SH-SY5Y (cell line): ENCODE measurements around the gene OR8G5.

Experiments used
- GATA2 ChIP-seq: IDR thresholded peaks from 2 replicates; pipeline ENCODE4 v1.6.1; 2011; ENCODE audit warnings: mild to moderate bottlenecking, low read depth, low read length
- GATA3 ChIP-seq: IDR thresholded peaks from 2 replicates; pipeline ENCODE4 v1.6.1; 2011; ENCODE audit warnings: low read depth, mild to moderate bottlenecking, low read length, moderate library complexity

OR8G5 gene, protein sequence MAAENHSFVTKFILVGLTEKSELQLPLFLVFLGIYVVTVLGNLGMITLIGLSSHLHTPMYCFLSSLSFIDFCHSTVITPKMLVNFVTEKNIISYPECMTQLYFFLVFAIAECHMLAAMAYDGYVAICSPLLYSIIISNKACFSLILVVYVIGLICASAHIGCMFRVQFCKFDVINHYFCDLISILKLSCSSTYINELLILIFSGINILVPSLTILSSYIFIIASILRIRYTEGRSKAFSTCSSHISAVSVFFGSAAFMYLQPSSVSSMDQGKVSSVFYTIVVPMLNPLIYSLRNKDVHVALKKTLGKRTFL

DNA sequence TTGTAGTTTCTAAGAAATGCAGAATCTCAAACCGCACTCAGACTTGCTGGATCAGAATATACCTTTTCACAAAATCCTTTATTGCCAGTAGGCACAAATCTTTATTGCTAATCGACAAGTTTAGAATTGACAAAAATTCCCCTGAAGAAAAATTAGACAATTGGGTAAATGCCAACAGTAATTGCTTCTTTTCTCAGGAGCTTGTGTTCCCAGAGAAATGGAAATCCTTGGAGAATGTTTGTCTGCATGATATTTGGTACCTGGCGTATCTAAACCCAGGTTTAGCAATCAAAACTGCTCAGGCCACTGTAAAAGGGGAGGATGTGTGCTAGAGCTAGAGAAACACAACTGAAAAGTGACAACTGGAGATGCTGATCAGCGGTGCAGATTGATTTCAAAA, at the start of gene OR8G5:
Gene OR8G5 (plus strand): TSS at position 301 of the 400 bp plus-strand sequence. CDS start 8,556 bp downstream, outside the sequence.
- TF ChIP-seq GATA3 (no peak), GATA2 (no peak)

DNA sequence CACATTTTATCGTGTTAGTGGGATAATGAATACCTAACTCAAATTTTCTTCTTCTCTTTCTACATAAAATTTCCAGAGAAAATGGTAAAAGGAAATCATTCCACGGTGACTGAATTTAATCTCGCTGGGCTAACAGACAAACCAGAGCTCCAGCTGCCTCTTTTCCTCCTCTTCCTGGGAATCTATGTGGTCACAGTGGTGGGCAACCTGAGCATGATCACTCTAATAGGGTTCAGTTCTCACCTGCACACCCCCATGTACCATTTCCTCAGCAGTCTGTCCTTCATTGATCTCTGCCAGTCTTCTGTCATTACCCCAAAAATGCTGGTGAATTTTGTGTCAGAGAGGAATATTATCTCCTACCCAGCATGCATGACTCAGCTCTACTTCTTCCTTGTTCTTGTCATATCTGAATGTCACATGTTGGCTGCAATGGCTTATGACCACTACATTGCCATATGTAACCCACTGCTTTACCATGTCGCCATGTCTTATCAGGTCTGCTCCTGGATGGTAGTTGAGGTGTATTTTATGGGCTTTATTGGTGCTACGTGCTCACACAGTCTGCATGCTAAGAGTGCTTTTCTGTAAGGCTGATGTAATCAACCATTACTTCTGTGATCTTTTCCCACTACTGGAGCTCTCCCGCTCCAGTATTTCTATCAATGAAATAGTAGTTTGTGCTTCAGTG, 48.9 kb upstream of the OR8G5 start:
- TF ChIP-seq GATA2 (no peak), GATA3 (no peak)

DNA sequence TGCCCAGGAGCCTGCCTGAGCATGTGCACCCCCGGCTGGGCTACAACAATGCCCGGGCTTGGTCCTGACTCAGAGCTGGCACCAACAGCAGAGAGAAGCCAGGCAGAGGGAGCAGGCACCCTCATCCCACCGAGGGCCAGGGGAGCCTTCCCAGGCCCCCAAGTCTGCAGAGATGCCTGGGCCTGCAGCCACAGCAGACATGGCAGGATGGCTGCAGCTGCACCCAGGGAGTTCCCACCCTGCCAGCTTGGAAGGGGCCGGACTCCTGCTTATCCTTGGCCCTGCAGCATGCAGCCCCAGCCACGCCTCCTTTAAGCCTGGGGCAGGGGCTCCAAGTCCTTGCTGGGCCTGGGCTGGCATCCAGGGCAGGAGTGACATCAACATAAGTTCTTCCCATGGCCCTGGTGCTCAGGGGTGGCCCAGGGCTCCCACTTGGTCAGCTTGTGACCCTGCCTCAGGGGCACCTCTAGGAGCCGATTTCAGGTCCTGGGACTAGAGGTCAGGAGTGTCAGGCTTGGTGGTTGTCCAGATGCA, 46.3 kb upstream of the OR8G5 start:
- TF ChIP-seq GATA3 (no peak), GATA2 (no peak)

DNA sequence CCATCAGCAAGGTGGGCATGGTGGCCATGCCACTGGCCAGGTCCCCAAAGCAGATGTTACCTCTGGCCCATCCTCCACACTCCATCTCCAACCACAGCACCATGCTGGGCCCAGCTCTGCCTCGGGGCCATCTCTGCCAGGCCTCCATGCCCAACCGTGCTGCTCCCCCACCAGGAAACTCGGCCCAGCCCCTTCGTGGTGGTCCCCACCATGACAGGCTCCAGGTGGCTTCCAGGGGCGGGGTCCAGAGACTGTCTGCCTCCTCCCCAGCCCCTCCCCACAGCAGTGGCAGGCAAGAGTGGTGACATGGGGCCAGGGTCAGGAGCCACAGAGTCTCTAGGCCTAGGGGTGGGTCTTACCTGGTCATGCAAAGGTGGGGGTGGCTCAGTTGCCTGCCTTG, 45.8 kb upstream of the OR8G5 start:
- TF ChIP-seq GATA3 (no peak), GATA2 (no peak)

DNA sequence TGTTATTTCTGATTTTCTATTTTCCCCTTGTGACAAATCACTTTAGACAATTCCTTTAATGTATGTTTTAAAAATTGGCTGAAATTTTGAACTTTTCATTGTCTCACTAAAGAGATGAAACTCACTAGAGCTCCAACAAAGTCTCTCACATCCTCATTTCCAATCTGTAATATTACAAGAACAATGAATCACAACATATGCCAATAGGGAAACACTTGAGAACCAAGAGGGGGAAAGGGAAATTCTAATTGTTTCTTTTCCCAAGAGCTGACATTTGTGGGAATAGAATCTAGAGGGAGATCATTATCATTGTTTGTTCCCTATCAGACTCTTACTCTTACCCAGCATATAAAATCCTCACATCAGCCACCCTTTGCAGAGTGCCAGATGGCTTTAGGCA, 44.9 kb upstream of the OR8G5 start:
- no peak for TF ChIP-seq GATA2

DNA sequence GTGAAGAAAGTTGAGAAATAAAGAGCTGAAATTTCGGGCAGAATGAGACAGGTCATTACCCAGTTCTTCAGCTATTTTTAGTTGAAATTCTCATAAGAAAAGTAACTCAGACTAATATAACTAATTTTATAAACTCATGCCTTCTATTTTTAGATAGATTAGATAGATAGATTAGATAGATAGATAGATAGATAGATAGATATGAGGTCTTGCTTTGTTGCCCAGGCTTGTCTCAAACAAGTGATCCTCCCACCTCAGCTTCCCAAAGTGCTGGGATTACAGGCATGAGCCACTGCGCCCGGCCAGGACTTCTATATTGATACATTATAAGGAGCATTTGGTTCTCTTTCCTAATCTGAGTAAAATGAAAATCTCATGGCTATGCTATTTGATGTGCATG, 42.1 kb upstream of the OR8G5 start:
- TF ChIP-seq GATA3 = no peak
- no peak for TF ChIP-seq GATA2

DNA sequence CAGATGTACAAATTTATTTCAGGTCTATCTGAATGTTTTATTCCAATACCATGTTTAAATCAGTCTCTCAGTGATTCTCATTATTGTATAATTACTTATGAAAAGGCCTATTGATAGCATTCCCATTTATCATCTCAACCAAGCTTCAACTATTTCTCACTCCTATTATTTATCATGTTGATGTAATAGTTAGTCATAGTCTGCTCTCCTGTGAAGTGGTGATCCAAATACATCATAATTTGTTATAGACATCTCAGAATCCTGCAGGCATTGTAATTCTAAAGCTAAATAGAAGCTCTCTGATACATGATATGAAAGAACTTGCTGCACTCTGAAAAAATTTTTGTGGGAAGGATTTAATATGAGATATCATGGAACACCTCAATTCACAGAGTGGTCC, 37.0 kb upstream of the OR8G5 start:
- TF ChIP-seq GATA3 = no peak
- TF ChIP-seq GATA2 = no peak

DNA sequence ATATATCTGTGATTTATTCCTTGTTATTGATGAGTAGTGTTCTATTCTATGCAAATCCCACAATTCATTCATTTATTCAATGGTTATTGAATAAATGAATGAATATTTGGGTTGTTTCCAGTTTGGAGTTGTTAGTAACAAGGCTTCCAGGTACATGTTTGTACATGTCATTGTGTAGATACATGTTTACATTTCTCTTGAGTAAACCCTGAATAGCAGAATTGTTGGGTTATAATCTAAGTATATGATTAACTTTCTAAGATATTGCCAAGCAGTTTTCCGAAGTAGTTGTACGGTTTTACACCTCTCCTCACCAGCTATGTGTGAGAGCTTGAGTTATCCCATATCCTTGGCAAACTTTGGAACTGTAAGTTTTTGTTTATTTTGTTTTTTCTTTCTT, 33.8 kb upstream of the OR8G5 start:
- TF ChIP-seq GATA2 = no peak
- no peak for TF ChIP-seq GATA3

DNA sequence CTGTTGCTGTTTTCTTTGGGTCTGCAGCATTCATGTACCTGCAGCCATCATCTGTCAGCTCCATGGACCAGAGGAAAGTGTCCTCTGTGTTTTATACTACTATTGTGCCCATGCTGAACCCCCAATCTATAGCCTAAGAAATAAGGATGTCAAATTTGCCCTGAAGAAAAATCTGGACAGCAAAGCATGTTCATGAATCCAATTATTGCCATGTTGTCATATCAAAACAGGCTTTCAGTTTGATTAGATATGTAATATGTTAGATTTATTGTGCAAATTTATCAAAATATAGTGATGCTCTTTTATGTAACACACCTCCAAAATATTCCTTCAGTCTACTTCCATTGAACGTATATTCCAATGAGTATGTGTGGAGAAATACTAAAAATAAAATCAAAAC, 30.7 kb upstream of the OR8G5 start:
- TF ChIP-seq GATA2 (no peak), GATA3 (no peak)

DNA sequence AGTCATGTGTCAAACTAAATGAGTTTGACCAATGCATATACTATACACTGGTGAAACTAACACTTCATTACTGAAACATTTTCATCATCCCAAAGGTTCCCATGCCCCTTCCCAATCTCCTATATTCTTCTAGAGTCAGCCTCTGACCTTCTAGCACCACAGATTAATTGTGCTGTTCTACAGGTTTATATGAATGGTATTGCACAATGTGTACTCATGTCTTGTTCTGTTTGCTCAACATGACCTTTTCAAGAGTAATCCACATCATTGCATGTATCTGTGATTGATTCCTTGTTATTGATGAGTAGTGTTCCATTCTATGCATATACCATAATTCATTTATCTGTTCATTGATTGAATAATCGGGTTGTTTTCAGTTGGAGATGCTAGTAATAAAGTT, 22.8 kb upstream of the OR8G5 start:
- TF ChIP-seq GATA3 (no peak), GATA2 (no peak)

DNA sequence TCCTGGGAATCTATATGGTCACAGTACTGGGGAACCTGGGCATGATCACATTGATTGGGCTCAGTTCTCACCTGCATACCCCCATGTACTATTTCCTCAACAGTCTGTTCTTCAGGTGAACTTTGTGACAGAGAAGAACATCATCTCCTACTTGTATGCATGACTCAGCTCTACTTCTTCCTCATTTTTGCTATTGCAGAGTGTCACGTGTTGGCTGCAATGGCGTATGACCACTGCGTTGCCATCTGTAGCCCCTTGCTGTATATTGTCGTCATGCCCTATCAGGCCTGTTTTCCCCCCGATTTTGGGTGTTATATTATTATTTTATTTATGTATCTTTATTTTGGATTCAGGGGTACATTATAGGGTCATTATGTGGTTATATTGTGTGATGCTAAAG, 17.7 kb upstream of the OR8G5 start:
- no peak for TF ChIP-seq GATA2

DNA sequence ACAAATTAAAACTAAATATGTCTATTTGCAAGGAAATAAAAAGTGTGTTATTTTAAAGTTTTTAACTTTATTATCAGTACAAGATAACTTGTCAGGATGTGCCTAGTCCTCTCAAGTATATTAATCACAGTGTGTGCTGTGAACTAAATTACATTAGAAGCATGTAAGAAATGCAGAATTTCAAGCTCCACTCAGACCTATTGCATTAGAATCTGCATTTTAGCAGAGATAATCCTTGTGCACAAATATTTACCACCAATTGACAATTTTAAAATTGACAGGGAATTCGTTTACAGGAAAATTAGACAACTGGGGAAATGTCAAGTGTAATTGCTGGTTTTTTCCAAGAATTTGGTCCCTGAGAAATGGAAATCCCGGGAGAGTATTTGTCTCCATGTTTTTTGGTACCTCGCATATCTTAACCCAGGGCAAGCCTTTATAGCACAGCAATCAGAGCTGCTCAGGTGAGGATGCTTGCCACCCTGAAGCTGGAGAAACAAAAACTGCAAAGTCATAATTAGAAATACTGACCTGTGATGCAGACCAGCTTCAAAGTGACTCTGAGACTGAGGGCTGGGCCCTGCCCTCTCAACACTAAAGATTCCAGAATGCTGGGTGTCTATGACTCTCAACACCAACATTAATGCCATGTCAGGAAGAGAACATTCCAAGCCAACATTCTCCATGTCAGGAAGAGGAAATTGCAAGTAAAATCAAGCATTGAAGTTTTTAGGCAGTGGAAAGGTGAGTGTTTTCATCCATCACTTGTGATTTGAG, 15.4 kb upstream of the OR8G5 start, which contains the start of gene OR8G1:
Gene OR8G1 (plus strand): TSS at position 475 of the 777 bp plus-strand sequence. CDS start 8,581 bp downstream, outside the sequence.
- no peak for TF ChIP-seq GATA3
- no peak for TF ChIP-seq GATA2

DNA sequence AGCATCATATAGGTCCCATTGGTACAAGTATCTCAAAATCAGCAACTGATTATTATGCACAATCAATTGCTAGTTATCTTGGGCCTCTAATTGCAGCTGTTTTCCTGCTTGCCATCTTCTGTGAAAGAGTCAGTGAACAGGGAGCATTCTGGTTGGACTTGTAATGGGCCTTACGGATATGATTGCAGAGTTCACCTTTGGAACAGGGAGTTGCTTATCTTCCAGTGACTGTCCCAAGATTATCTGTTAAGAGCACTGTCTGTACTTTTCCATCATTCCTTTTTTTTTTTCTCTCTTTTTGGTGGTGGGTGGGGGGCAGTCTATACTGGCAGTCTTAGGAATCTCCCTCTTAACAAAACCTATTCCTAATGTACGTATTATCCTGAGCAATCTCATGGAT, 17.8 kb downstream of the OR8G5 start:
- no peak for TF ChIP-seq GATA3
- TF ChIP-seq GATA2 = no peak

DNA sequence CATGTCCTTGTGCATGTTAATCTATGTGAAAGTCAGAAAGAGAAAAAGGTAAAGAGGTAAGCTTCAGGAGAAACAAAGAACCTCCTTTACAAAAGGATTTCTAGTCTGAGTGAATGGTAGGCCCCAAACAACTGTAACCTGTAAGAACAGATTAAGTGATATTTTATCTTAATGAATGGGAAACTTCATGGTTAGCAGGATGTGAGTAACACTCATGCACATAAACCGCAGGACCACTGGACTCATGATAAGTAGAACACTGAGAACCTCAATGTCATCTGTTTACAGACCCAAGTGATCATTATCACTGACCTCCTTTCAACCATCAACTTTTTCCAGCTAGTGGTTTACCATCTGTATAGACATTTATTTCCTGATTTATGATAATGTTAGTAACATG, 19.9 kb downstream of the OR8G5 start:
- TF ChIP-seq GATA3 (no peak), GATA2 (no peak)
